ENCODE results near the gene PCGF6. TPM values are rescaled to one million over a fixed set of nuclear protein-coding genes. Genes with fewer than 3 reads are reported as not detected.

The PCGF6 gene
- total RNA-seq (7.4 and 8.9 TPM in 2 replicates), polyA plus RNA-seq (3.5 and 4.6 TPM in 2 replicates), polyA minus RNA-seq (3.6 and 4.0 TPM in 2 replicates)
- total RNA-seq (2013) = 8.8 TPM

GRCh38 chr10:103350517-103351260, at the start of gene PCGF6:
PCGF6 (minus strand) TSS chr10:103351140; CDS start chr10:103351066, 74 bp downstream.
- peaks cover 0 to 2% of the 10 kb centered on the region in 2 experiments for H3K36me3 ChIP-seq (replicated peaks in 1 of 2; ENCODE audit: control extremely low read depth in 1 of 2, control insufficient read depth in 1 of 2, extremely low read depth in 1 of 2, insufficient read depth in 2 of 2, low read length in 1 of 2)
- Mint-ChIP-seq H3K4me1 (peaks cover 6% of the 10 kb centered on the region), H3K4me3 (peak within 1 kb of the TSS; percentile 89), H3K9me3 (ENCODE audit: insufficient read depth) (no peaks in the 10 kb centered on the region), H3K27ac (peak within 1 kb of the TSS; percentile 82), H3K27me3 (no peaks in the 10 kb centered on the region)
- ATAC-seq (ENCODE audit: low read depth) (peak; percentile 86), DNase-seq (peak; percentile 86)
- H4K20me1 ChIP-seq (ENCODE audit: control insufficient read depth, insufficient read depth, low read length, poor library complexity, severe bottlenecking) = no peaks in the 10 kb centered on the region
- no peak for TF ChIP-seq EZH2 (IDR thresholded peaks at IDR 0.05; ENCODE audit: borderline replicate concordance, insufficient read depth, low read depth, low read length, poor library complexity, severe bottlenecking)
- no peak for TF ChIP-seq CTCF (IDR thresholded peaks at IDR 0.05)
- H3K27me3 ChIP-seq (replicated peaks in 1 of 4; ENCODE audit: control extremely low read depth in 1 of 4, control insufficient read depth in 3 of 4, insufficient read depth in 4 of 4, low read length in 3 of 4) = no peaks in the 10 kb centered on the region
- H3K79me2 ChIP-seq (ENCODE audit: control insufficient read depth, insufficient read depth, low read length) = peaks cover 18% of the 10 kb centered on the region
- H3K4me1 ChIP-seq (ENCODE audit: control insufficient read depth in 2 of 2, insufficient read depth in 2 of 2, low read length in 2 of 2) = peaks cover 9 to 13% of the 10 kb centered on the region in 2 donors
- ChIA-PET CTCF (interaction anchor here (0.9 to 1.2 kb wide), 3 partner anchors 16 to 17 kb away, joined by 3 to 6 read pairs (median 3); partner anchors contain the start of gene TAF5), POLR2A (interaction anchor here (1.0 kb wide), 1 partner anchor 17 kb away, joined by 7 read pairs; the partner anchor contains the start of gene TAF5)
- under 1% methylated on average over 81 of the region's 82 CpGs for WGBS (ENCODE audit: insufficient coverage)
- H3K9me3 ChIP-seq (ENCODE audit: control extremely low read depth in 1 of 3, control insufficient read depth in 2 of 3, insufficient read depth in 1 of 3, low read length in 2 of 3) = no peaks in the 10 kb centered on the region
- peak within 1 kb of the TSS; percentile 95 for H2AFZ ChIP-seq (ENCODE audit: insufficient read depth, low read depth, low read length, poor library complexity, severe bottlenecking)
- H3K9ac ChIP-seq (ENCODE audit: low read length) = peak within 1 kb of the TSS; percentile 79
- intact Hi-C loops (cut with micrococcal nuclease) = loop anchor here (1.0 kb wide), 2 partner anchors 17 to 46 kb away; partner anchors contain the start of genes ATP5MK, PDCD11 and TAF5
- H3K4me3 ChIP-seq (ENCODE audit: control extremely low read depth in 1 of 5, extremely low read depth in 1 of 5, insufficient read depth in 1 of 5, low read depth in 2 of 5, low read length in 4 of 5) = peak within 1 kb of the TSS; percentile 71 to 85 (median 80)
- H3K4me2 ChIP-seq (replicated peaks; ENCODE audit: low read depth, low read length, poor library complexity, severe bottlenecking) = peak within 1 kb of the TSS; percentile 70
- H3K27ac ChIP-seq (ENCODE audit: low read length in 2 of 2) = peak within 1 kb of the TSS; percentile 25 to 66

Data from B cell (primary cell).